Liver (tissue), 3 donors: ENCODE measurements around the gene SGCD.

Experiments
- NR2F2 ChIP-seq: IDR thresholded peaks from 2 replicates; pipeline ENCODE4 v1.6.1; 2016; ENCODE audit warnings: antibody characterized with exemption
- RAD21 ChIP-seq, 2 donors: IDR thresholded peaks; 2 replicates each; pipeline ENCODE4 v1.6.1; 2016; ENCODE audit warnings: antibody characterized with exemption in 2 of 2, mild to moderate bottlenecking in 2 of 2
- TF ChIP-seq, protein P1 (sequence below): fragments of 150-350 bp; IDR thresholded peaks from 2 replicates; pipeline ENCODE4 v1.5.1; 2017; ENCODE audit warnings: improper control_type of control experiment, low read depth, low read length; ENCODE audit not compliant: missing input control
- donor health status: healthy.
- donor health status: healthy.

- TF ChIP-seq, protein P1, sequence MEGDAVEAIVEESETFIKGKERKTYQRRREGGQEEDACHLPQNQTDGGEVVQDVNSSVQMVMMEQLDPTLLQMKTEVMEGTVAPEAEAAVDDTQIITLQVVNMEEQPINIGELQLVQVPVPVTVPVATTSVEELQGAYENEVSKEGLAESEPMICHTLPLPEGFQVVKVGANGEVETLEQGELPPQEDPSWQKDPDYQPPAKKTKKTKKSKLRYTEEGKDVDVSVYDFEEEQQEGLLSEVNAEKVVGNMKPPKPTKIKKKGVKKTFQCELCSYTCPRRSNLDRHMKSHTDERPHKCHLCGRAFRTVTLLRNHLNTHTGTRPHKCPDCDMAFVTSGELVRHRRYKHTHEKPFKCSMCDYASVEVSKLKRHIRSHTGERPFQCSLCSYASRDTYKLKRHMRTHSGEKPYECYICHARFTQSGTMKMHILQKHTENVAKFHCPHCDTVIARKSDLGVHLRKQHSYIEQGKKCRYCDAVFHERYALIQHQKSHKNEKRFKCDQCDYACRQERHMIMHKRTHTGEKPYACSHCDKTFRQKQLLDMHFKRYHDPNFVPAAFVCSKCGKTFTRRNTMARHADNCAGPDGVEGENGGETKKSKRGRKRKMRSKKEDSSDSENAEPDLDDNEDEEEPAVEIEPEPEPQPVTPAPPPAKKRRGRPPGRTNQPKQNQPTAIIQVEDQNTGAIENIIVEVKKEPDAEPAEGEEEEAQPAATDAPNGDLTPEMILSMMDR = no peak
- TF ChIP-seq NR2F2 = no peak
- TF ChIP-seq RAD21 (IDR thresholded peaks at IDR 0.05) = no peak
Measured at GRCh38 chr5:156684216-156684615, 357.3 kb downstream of the SGCD start.
